Nephron (organoid): ENCODE measurements around the gene MID1IP1.

ENCODE experiments used
- H3K27ac Mint-ChIP-seq, 3 experiments: 2 replicates each; pipeline ENCODE4 v1.8.0; 2020; ENCODE audit warnings: mixed read lengths in 3 of 3, mild to moderate bottlenecking in 2 of 3, moderate library complexity in 1 of 3
- H3K27me3 Mint-ChIP-seq: 2 replicates; pipeline ENCODE4 v1.8.0; 2021; ENCODE audit warnings: low read depth, mild to moderate bottlenecking, moderate library complexity, mixed read lengths
- H3K36me3 Mint-ChIP-seq: 2 replicates; pipeline ENCODE4 v1.8.0; 2020; ENCODE audit warnings: low read depth, mixed read lengths
- H3K4me1 Mint-ChIP-seq: 2 replicates; pipeline ENCODE4 v1.8.0; 2020; ENCODE audit warnings: mixed read lengths
- H3K4me3 Mint-ChIP-seq, 3 experiments: 2 replicates each; pipeline ENCODE4 v1.8.0; 2020; ENCODE audit warnings: mild to moderate bottlenecking in 3 of 3, mixed read lengths in 3 of 3, moderate library complexity in 2 of 3
- H3K9me3 Mint-ChIP-seq: 2 replicates; pipeline ENCODE4 v1.8.0; 2020; ENCODE audit warnings: mixed read lengths
- TF ChIP-seq, protein P1 (sequence below), 3 experiments: fragments of 200-600 bp; sonication (generic); IDR thresholded peaks; one replicate each; pipeline ENCODE4 v1.5.0; 2021; ENCODE audit warnings: antibody characterized with exemption in 3 of 3; ENCODE audit not compliant: unreplicated experiment in 3 of 3

Gene MID1IP1

DNA sequence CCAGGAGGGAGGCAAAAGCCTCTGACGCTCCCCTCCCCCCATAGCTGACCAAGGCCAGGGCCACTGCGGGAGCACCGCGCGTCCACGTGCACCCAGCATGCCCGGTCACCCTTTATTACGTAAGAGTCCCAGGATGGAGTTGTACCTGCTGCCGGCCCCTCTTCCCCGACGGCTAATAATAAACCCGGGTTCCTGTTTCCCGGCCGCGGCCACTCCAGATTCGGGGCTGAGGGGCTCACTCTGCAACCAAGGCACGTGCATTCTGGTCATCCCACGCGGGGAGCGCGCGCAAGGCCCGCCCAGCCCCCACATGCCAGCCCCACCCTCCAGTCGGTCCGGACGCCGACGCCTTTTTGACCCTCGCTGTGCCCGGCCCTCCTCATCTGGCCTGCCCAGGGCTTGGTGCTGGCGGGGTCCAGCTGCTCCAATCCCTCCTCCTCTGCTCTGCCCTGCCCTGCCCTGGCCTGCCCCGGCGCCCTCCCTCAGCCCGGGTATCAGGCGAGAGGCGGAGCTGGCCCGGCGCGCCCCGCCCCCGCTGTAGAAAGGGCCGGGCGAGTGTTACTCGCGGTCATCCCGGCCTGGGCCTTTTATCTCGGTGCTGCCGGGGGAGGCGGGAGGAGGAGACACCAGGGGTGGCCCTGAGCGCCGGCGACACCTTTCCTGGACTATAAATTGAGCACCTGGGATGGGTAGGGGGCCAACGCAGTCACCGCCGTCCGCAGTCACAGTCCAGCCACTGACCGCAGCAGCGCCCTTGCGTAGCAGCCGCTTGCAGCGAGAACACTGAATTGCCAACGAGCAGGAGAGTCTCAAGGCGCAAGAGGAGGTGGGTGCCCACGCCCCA, 2.6 kb downstream of the MID1IP1 start:
- peaks cover 32% of the 10 kb centered on the region for H3K4me1 Mint-ChIP-seq
- peaks cover 4% of the 10 kb centered on the region for H3K9me3 Mint-ChIP-seq
- peak overlapping the region; percentile 93 to 98 (median 93) for H3K4me3 Mint-ChIP-seq
- TF ChIP-seq, protein P1, sequence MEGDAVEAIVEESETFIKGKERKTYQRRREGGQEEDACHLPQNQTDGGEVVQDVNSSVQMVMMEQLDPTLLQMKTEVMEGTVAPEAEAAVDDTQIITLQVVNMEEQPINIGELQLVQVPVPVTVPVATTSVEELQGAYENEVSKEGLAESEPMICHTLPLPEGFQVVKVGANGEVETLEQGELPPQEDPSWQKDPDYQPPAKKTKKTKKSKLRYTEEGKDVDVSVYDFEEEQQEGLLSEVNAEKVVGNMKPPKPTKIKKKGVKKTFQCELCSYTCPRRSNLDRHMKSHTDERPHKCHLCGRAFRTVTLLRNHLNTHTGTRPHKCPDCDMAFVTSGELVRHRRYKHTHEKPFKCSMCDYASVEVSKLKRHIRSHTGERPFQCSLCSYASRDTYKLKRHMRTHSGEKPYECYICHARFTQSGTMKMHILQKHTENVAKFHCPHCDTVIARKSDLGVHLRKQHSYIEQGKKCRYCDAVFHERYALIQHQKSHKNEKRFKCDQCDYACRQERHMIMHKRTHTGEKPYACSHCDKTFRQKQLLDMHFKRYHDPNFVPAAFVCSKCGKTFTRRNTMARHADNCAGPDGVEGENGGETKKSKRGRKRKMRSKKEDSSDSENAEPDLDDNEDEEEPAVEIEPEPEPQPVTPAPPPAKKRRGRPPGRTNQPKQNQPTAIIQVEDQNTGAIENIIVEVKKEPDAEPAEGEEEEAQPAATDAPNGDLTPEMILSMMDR (IDR thresholded peaks at IDR 0.05; ENCODE audit: unreplicated experiment in 3 of 3) = no peak
- H3K36me3 Mint-ChIP-seq = peaks cover 9% of the 10 kb centered on the region
- peak overlapping the region; percentile 96 to 98 (median 96) for H3K27ac Mint-ChIP-seq
- H3K27me3 Mint-ChIP-seq = no peaks in the 10 kb centered on the region

DNA sequence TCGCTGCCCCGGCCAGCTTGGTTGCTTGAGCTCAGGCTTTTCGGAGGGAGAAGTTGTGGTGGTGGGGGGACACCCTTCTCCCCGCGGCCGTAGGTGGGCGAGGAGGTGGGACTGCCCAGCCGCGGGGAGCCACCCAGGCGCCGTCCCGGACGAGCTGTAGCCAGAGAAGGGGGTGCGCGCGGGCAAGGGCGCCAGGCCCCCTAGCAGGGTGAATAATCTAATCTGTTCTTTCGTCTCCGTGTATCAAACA, 3.1 kb downstream of the MID1IP1 start:
- peaks cover 9% of the 10 kb centered on the region for H3K36me3 Mint-ChIP-seq
- H3K27ac Mint-ChIP-seq = peak overlapping the region; percentile 96 to 98 (median 96)
- no peaks in the 10 kb centered on the region for H3K27me3 Mint-ChIP-seq
- TF ChIP-seq, protein P1 (IDR thresholded peaks at IDR 0.05; ENCODE audit: unreplicated experiment in 3 of 3) = no peak
- peaks cover 4% of the 10 kb centered on the region for H3K9me3 Mint-ChIP-seq
- peak overlapping the region; percentile 93 to 98 (median 93) for H3K4me3 Mint-ChIP-seq
- H3K4me1 Mint-ChIP-seq = peaks cover 32% of the 10 kb centered on the region

DNA sequence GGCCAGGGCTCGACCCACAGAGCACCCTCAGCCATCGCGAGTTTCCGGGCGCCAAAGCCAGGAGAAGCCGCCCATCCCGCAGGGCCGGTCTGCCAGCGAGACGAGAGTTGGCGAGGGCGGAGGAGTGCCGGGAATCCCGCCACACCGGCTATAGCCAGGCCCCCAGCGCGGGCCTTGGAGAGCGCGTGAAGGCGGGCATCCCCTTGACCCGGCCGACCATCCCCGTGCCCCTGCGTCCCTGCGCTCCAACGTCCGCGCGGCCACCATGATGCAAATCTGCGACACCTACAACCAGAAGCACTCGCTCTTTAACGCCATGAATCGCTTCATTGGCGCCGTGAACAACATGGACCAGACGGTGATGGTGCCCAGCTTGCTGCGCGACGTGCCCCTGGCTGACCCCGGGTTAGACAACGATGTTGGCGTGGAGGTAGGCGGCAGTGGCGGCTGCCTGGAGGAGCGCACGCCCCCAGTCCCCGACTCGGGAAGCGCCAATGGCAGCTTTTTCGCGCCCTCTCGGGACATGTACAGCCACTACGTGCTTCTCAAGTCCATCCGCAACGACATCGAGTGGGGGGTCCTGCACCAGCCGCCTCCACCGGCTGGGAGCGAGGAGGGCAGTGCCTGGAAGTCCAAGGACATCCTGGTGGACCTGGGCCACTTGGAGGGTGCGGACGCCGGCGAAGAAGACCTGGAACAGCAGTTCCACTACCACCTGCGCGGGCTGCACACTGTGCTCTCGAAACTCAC, 3.6 kb downstream of the MID1IP1 start:
- TF ChIP-seq, protein P1 (IDR thresholded peaks at IDR 0.05; ENCODE audit: unreplicated experiment in 3 of 3) = no peak

DNA sequence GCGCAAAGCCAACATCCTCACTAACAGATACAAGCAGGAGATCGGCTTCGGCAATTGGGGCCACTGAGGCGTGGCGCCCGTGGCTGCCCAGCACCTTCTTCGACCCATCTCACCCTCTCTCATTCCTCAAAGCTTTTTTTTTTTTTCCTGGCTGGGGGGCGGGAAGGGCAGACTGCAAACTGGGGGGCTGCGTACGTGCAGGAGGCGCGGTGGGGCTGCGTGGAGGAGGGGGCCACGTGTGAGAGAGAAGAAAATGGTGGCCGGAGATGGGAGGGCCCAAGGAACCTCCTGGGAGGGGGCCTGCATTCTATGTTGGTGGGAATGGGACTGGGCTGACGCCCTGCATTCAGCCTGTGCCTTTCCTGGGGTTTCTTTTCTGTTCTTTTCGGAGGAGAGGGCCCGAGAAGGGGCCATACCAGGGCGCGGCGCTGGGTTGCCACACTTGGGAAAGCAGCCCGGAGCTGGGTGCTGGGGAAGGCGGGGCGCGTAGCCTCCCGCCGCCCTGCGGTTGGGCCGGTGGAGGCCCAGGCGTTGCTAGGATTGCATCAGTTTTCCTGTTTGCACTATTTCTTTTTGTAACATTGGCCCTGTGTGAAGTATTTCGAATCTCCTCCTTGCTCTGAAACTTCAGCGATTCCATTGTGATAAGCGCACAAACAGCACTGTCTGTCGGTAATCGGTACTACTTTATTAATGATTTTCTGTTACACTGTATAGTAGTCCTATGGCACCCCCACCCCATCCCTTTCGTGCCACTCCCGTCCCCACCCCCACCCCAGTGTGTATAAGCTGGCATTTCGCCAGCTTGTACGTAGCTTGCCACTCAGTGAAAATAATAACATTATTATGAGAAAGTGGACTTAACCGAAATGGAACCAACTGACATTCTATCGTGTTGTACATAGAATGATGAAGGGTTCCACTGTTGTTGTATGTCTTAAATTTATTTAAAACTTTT, 4.5 kb downstream of the MID1IP1 start:
- TF ChIP-seq, protein P1 (IDR thresholded peaks at IDR 0.05; ENCODE audit: unreplicated experiment in 3 of 3) = no peak
- Mint-ChIP-seq H3K27me3 (no peaks in the 10 kb centered on the region), H3K36me3 (peaks cover 9% of the 10 kb centered on the region), H3K9me3 (peaks cover 4% of the 10 kb centered on the region), H3K27ac (peak overlapping the region; percentile 96 to 98 (median 96)), H3K4me1 (peaks cover 30% of the 10 kb centered on the region), H3K4me3 (peak overlapping the region; percentile 93 to 98 (median 93))

More for the DNA sequence above, 3.6 kb downstream of the MID1IP1 start:
- H3K36me3 Mint-ChIP-seq = peaks cover 9% of the 10 kb centered on the region
- no peaks in the 10 kb centered on the region for H3K27me3 Mint-ChIP-seq
- peaks cover 33% of the 10 kb centered on the region for H3K4me1 Mint-ChIP-seq
- H3K4me3 Mint-ChIP-seq = peak overlapping the region; percentile 93 to 98 (median 93)
- H3K27ac Mint-ChIP-seq = peak overlapping the region; percentile 96 to 98 (median 96)
- peaks cover 4% of the 10 kb centered on the region for H3K9me3 Mint-ChIP-seq

DNA sequence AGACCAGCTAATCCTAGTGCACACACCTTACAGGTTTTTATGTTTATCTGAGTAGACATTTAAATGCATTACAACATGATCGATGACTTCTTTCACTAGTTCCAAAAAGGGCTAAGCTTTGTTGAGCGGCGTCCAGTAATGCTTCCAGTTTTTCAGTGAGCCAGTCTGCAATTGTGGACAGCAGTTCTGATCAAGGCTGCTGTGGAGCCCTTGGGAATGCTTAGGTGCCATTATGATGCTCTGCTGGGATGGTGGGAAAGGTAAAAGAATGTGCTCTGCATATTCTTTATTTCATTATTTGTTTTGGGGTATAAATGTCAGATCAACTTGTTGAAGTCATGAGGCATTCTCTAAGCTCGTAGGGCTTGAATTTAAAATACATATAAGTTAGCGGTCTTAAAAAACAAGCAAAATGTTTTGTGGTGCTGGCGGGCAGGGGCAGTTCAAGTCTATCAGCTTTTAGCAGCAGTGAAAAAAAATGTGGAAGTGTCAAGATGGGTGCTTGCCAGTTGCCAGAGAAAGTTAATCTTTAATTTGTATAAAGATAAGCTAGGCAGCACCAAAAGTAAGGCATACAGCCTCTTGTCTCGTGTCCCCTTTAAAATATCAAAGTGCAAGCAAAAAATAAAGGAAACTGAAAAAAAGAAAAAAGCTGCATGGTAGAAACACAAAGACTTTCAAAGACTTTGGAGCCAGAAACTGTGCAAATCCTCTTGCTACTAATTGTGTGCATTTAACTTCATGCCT, 5.8 kb downstream of the MID1IP1 start:
- H3K36me3 Mint-ChIP-seq = peaks cover 9% of the 10 kb centered on the region
- peak overlapping the region; percentile 93 to 98 (median 93) for H3K4me3 Mint-ChIP-seq
- peaks cover 27% of the 10 kb centered on the region for H3K4me1 Mint-ChIP-seq
- H3K27ac Mint-ChIP-seq = peak overlapping the region; percentile 88 to 98 (median 96)
- peaks cover 4% of the 10 kb centered on the region for H3K9me3 Mint-ChIP-seq
- no peaks in the 10 kb centered on the region for H3K27me3 Mint-ChIP-seq
- TF ChIP-seq, protein P1 (IDR thresholded peaks at IDR 0.05; ENCODE audit: unreplicated experiment in 3 of 3) = no peak
